A549 (cell line): Measurements from ENCODE around the gene SRPRA. TPM values are rescaled to one million over a fixed set of nuclear protein-coding genes. Genes with fewer than 3 reads are reported as not detected.

Source experiments
- ATAC-seq, 2 experiments: fragments of 200-7000 bp in 1 of 2; fragments of >200 bp in 1 of 2; cut with Nextera tagmentation in 1 of 2; cut with Tn5 transposase in 1 of 2; 3 replicates each; pipeline versions ENCODE4 v1.8.0 to v1.9.1; 2018 to 2020; ENCODE audit warnings: mild to moderate bottlenecking in 1 of 2, moderate library complexity in 1 of 2
- CTCF ChIA-PET: fragments of 300-600 bp; sonication (Branson Sonifier 250); formaldehyde crosslinking; extraction: SDS; loops from one replicate; lab custom pipeline; 2021; ENCODE audit warnings: antibody characterized with exemption, inconsistent platforms; lab: Yijun Ruan, JAX
- POLR2A ChIA-PET: fragments of 350-600 bp; formaldehyde crosslinking; extraction: SDS; loops from one replicate; lab custom pipeline; 2021; ENCODE audit warnings: antibody characterized with exemption, inconsistent platforms; lab: Yijun Ruan, JAX
- DNase-seq, 2 experiments: peaks; one replicate each; pipeline versions ENCODE4 v3.0.0 to v3.0.0-alpha.2; 2011 to 2016; ENCODE audit warnings: low read depth in 1 of 2, low spot score in 1 of 2
- FAIRE-seq: peaks from 2 replicates; lab custom pipeline; 2011; peaks lifted over from hg19 to GRCh38; lab: Jason Lieb, UNC
- H3K27ac ChIP-seq, 2 experiments: fragments of >200 bp; sonication (Bioruptor Twin); formaldehyde crosslinking; 3 replicates each; pipeline ENCODE4 v1.5.1; 2016 to 2017
- H3K4me1 ChIP-seq: fragments of >200 bp; sonication (Bioruptor Twin); formaldehyde crosslinking; 3 replicates; pipeline ENCODE4 v1.6.1; 2016
- H3K4me2 ChIP-seq: fragments of >200 bp; sonication (Bioruptor Twin); formaldehyde crosslinking; 3 replicates; pipeline ENCODE4 v1.6.1; 2016
- H3K4me3 ChIP-seq: fragments of >200 bp; sonication (Bioruptor Twin); formaldehyde crosslinking; 3 replicates; pipeline ENCODE4 v1.5.1; 2016
- H3K9me3 ChIP-seq: fragments of >200 bp; sonication (Bioruptor Twin); formaldehyde crosslinking; 3 replicates; pipeline ENCODE4 v1.6.1; 2016
- BCL3 ChIP-seq: fragments of >200 bp; sonication (Bioruptor Twin); formaldehyde crosslinking; IDR thresholded peaks from 3 replicates; pipeline ENCODE4 v1.6.1; 2016
- CHD2 ChIP-seq: fragments of 150-350 bp; IDR thresholded peaks from 2 replicates; pipeline ENCODE4 v1.6.1; 2014; ENCODE audit warnings: low read length; ENCODE audit not compliant: partially characterized antibody
- CTCF ChIP-seq: fragments of >200 bp; sonication (Bioruptor Twin); formaldehyde crosslinking; IDR thresholded peaks from 3 replicates; pipeline ENCODE4 v1.5.1; 2016
- FOSB ChIP-seq: fragments of 250-450 bp; sonication (Bioruptor Pico); IDR thresholded peaks from 2 replicates; pipeline ENCODE4 v1.5.0; 2020; ENCODE audit warnings: mild to moderate bottlenecking, moderate library complexity
- HMGXB4 ChIP-seq: fragments of 250-450 bp; sonication (Bioruptor Pico); IDR thresholded peaks from 2 replicates; pipeline ENCODE4 v1.5.0; 2021; ENCODE audit warnings: mild to moderate bottlenecking, moderate library complexity, borderline replicate concordance
- HOXB5 ChIP-seq: fragments of 250-450 bp; sonication (Bioruptor Pico); IDR thresholded peaks from 2 replicates; pipeline ENCODE4 v1.5.0; 2020; ENCODE audit warnings: mild to moderate bottlenecking, moderate library complexity
- JUNB ChIP-seq: fragments of >200 bp; sonication (Bioruptor Twin); formaldehyde crosslinking; IDR thresholded peaks from 2 replicates; pipeline ENCODE4 v1.6.1; 2016
- MAFK ChIP-seq: fragments of 450-650 bp; IDR thresholded peaks from 2 replicates; pipeline ENCODE4 v1.6.1; 2014; ENCODE audit not compliant: partially characterized antibody
- MAZ ChIP-seq: fragments of 150-350 bp; IDR thresholded peaks from 2 replicates; pipeline ENCODE4 v1.6.1; 2014; ENCODE audit warnings: antibody characterized with exemption, low read depth, low read length, borderline replicate concordance
- NR3C1 ChIP-seq: fragments of >200 bp; sonication (Bioruptor Twin); formaldehyde crosslinking; IDR thresholded peaks from 3 replicates; pipeline ENCODE4 v1.6.1; 2017
- RFX5 ChIP-seq: fragments of 450-650 bp; IDR thresholded peaks from 2 replicates; pipeline ENCODE4 v1.7.1; 2014; ENCODE audit warnings: antibody characterized with exemption, mild to moderate bottlenecking, moderate library complexity
- RNF2 ChIP-seq: fragments of 200-600 bp; sonication (generic); IDR thresholded peaks from 2 replicates; pipeline ENCODE4 v1.6.1; 2016; ENCODE audit warnings: low read depth, mild to moderate bottlenecking, antibody characterized with exemption, moderate library complexity, borderline replicate concordance
- TFCP2L1 ChIP-seq: fragments of 250-450 bp; sonication (Bioruptor Pico); IDR thresholded peaks from 2 replicates; pipeline ENCODE4 v1.5.0; 2021; ENCODE audit warnings: mild to moderate bottlenecking
- ZFP36 ChIP-seq: fragments of 450-650 bp; IDR thresholded peaks from 2 replicates; pipeline ENCODE4 v1.6.1; 2014; ENCODE audit warnings: borderline replicate concordance; ENCODE audit not compliant: partially characterized antibody
- ZNF302 ChIP-seq: fragments of 250-450 bp; sonication (Bioruptor Pico); IDR thresholded peaks from 2 replicates; pipeline ENCODE4 v1.9.0; 2021; ENCODE audit warnings: inconsistent platforms, mild to moderate bottlenecking, moderate library complexity
- WGBS: methylation state at CpG from one replicate; pipeline ENCODE4 v1.1.6; 2017; ENCODE audit errors: missing lambda C conversion rate; 5-methylcytosine and 5-hydroxymethylcytosine counted together
- polyA plus RNA-seq, 4 experiments: library from polyadenylated mRNA; depleted of rRNA in 3 of 4; stranded (reverse); fragments of >200 nt; fragmentation: RNase III in 1 of 4; extraction: RNeasy Plus Mini Kit Qiagen cat#74134 plus additional on column Dnase treatment in 1 of 4; gene quantifications; 2 replicates in 3 of 4; 3 replicates in 1 of 4; pipeline ENCODE4 v1.2.3, GENCODE V29; 2011 to 2017
- TF ChIP-seq, protein P1 (sequence below): fragments of >200 bp; sonication (Bioruptor Twin); formaldehyde crosslinking; IDR thresholded peaks from 2 replicates; pipeline ENCODE4 v1.6.1; 2016
- TF ChIP-seq, protein P2 (sequence below): fragments of 150-350 bp; IDR thresholded peaks from 2 replicates; pipeline ENCODE4 v1.6.1; 2014; ENCODE audit warnings: low read depth, mild to moderate bottlenecking, low read length
- TF ChIP-seq, protein P3 (sequence below): fragments of 250-450 bp; sonication (Bioruptor Pico); IDR thresholded peaks from 2 replicates; pipeline ENCODE4 v1.5.0; 2020; ENCODE audit warnings: low read depth, mild to moderate bottlenecking, moderate library complexity

The SRPRA gene
- polyA plus RNA-seq, 2 of the 4 experiments (the other 2 are of a cell fraction), result 45.1 to 92.2 TPM

DNA sequence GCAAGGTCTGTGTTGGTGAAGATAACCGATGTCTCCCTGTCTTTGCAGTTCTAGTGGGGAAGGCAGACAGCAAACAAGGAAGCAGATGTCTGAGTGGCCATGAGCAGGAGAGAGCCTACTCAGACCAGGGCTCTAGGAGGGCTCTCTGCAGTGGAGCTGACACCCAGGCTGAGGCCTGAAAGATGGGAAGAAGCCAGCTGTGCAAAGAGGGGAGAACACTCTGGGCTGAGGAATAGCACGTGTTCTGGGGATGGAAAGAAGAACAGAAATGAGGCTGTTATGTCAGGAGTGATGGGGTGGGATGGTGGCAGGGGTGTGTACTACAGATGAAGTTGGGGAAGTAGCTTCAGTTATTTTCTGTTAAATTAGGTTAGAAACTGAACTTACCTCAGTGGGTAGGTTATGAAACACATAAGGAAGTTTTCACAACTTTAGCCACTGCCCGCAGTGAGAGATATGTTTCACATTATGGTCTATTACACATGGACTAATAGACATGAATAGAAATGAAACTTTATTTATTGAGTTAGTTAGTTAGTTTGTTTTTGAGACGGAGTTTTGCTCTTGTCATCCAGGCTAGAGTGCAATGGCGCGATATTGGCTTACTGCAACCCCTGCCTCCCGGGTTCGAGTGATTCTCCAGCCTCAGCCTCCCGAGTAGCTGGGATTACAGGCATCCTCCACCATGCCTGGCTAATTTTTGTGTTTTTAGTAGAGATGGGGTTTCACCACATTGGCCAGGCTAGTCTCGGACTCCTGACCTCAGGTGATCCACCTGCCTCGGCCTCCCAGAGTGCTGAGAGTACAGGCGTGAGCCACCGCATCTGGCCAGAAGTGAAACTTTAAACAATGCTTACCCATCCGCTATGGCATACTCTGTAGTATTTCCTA is 43.0 kb upstream of the SRPRA start:
- DNase-seq (no peak), FAIRE-seq (no peak), ATAC-seq (no peak)
- no peak overlapping the region for H3K4me3 ChIP-seq
- POLR2A ChIA-PET, result no interaction called here
- TF ChIP-seq CTCF (no peak), TFCP2L1 (CRISPR knock-in tag) (no peak), CHD2 (no peak)
- H3K9me3 ChIP-seq, result no peaks in the 10 kb centered on the region
- CTCF ChIA-PET, result interaction anchor here (0.7 to 3.7 kb wide), 19 partner anchors 8 to 679 kb away, joined by 3 to 22 read pairs (median 4); no protein-coding TSS in a partner anchor
- H3K27ac ChIP-seq, result no peak overlapping the region
- H3K4me2 ChIP-seq, result no peak overlapping the region
- no peaks in the 10 kb centered on the region for H3K4me1 ChIP-seq
- WGBS, result 95% methylated on average over 14 of the region's 14 CpGs

DNA sequence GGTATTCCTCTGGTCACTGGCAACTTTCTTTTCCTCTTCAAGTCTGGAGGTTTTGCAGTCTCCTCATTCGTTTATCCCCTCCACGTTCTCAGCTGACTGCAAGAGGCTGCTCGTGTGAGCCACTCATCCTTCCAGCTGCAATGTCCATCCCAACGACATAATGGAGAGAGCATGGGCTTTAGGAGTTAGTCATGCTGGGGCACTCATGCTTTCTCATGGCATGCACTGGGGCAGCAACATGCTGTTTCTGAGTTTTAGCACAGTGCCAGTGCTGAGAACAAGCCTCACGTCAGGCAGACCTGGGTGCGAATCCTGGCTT is 42.3 kb upstream of the SRPRA start:
- no peak overlapping the region for H3K4me3 ChIP-seq
- FAIRE-seq, result no peak
- no peak for DNase-seq
- H3K4me2 ChIP-seq, result no peak overlapping the region
- no peaks in the 10 kb centered on the region for H3K4me1 ChIP-seq
- H3K9me3 ChIP-seq, result no peaks in the 10 kb centered on the region
- ChIA-PET POLR2A (interaction anchor here (1.0 kb wide), 1 partner anchor 170 kb away, joined by 5 read pairs; no protein-coding TSS in a partner anchor), CTCF (interaction anchor here (0.6 to 3.7 kb wide), 38 partner anchors 8 to 763 kb away, joined by 3 to 22 read pairs (median 3); no protein-coding TSS in a partner anchor)
- no peak overlapping the region for H3K27ac ChIP-seq
- ATAC-seq, result no peak; a peak in 1 of 6 replicates
- 72% methylated on average over 5 of the region's 6 CpGs for WGBS
- TF ChIP-seq HOXB5 (CRISPR knock-in tag) (no peak), NR3C1 (no peak), MAZ (no peak), RNF2 (no peak), RFX5 (no peak), HMGXB4 (CRISPR knock-in tag) (no peak), FOSB (CRISPR knock-in tag) (no peak), JUNB (no peak), BCL3 (no peak), MAFK (no peak), ZFP36 (no peak), ZNF302 (no peak)
- TF ChIP-seq, protein P1, sequence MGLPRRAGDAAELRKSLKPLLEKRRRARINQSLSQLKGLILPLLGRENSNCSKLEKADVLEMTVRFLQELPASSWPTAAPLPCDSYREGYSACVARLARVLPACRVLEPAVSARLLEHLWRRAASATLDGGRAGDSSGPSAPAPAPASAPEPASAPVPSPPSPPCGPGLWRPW, result no peak
- TF ChIP-seq, protein P2, sequence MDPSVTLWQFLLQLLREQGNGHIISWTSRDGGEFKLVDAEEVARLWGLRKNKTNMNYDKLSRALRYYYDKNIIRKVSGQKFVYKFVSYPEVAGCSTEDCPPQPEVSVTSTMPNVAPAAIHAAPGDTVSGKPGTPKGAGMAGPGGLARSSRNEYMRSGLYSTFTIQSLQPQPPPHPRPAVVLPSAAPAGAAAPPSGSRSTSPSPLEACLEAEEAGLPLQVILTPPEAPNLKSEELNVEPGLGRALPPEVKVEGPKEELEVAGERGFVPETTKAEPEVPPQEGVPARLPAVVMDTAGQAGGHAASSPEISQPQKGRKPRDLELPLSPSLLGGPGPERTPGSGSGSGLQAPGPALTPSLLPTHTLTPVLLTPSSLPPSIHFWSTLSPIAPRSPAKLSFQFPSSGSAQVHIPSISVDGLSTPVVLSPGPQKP, result no peak
- TF ChIP-seq, protein P3, sequence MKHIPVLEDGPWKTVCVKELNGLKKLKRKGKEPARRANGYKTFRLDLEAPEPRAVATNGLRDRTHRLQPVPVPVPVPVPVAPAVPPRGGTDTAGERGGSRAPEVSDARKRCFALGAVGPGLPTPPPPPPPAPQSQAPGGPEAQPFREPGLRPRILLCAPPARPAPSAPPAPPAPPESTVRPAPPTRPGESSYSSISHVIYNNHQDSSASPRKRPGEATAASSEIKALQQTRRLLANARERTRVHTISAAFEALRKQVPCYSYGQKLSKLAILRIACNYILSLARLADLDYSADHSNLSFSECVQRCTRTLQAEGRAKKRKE, result no peak
